Caco-2 (cell line): ENCODE data around the gene FBXL19. TPM values are rescaled to one million over a fixed set of nuclear protein-coding genes. Genes with fewer than 3 reads are reported as not detected.

Experiments
- BruUV-seq: library from RNA; stranded (reverse); fragments of 400-500 nt; replicated peaks from 2 replicates; lab custom pipeline; 2021; lab: Mats Ljungman, UMichigan
- CTCF ChIA-PET: fragments of 300-600 bp; sonication (Branson Sonifier 250); formaldehyde crosslinking; loops from one replicate; lab custom pipeline; 2022; ENCODE audit warnings: antibody characterized with exemption; lab: Charles Lee
- POLR2A ChIA-PET: fragments of 300-600 bp; sonication (Branson Sonifier 250); formaldehyde crosslinking; loops from one replicate; lab custom pipeline; 2022; ENCODE audit warnings: antibody characterized with exemption; lab: Charles Lee
- DNase-seq, 2 experiments: peaks; one replicate each; pipeline versions ENCODE4 v3.0.0 to v3.0.0-alpha.2; 2020 to 2022
- H3K27me3 ChIP-seq: replicated peaks from 2 replicates; pipeline ENCODE4 v1.6.0; 2011; ENCODE audit warnings: low read length; ENCODE audit not compliant: control insufficient read depth, insufficient read depth
- H3K36me3 ChIP-seq: 2 replicates; pipeline ENCODE4 v1.5.1; 2011; ENCODE audit warnings: low read length; ENCODE audit not compliant: control insufficient read depth, insufficient read depth
- H3K4me1 ChIP-seq: fragments of 250-450 bp; sonication (Bioruptor Pico); 2 replicates; pipeline ENCODE4 v1.5.1; 2020; ENCODE audit warnings: mild to moderate bottlenecking
- H3K4me3 ChIP-seq: 2 replicates; pipeline ENCODE4 v1.5.1; 2011; ENCODE audit warnings: low read depth, mild to moderate bottlenecking, control low read depth, low read length
- H3K9me3 ChIP-seq: fragments of 250-450 bp; sonication (Bioruptor Pico); 2 replicates; pipeline ENCODE4 v1.5.1; 2020; ENCODE audit warnings: mild to moderate bottlenecking, moderate library complexity
- H3K27ac Mint-ChIP-seq: one replicate; pipeline ENCODE4 v1.8.0; 2022; ENCODE audit warnings: mixed read lengths; ENCODE audit not compliant: unreplicated experiment
- H3K27me3 Mint-ChIP-seq: one replicate; pipeline ENCODE4 v1.8.0; 2022; ENCODE audit warnings: mixed read lengths; ENCODE audit not compliant: insufficient read depth, unreplicated experiment
- H3K36me3 Mint-ChIP-seq: one replicate; pipeline ENCODE4 v1.8.0; 2022; ENCODE audit warnings: mild to moderate bottlenecking, mixed read lengths; ENCODE audit not compliant: insufficient read depth, unreplicated experiment
- H3K4me1 Mint-ChIP-seq: one replicate; pipeline ENCODE4 v1.8.0; 2022; ENCODE audit warnings: low read depth, mixed read lengths; ENCODE audit not compliant: unreplicated experiment
- H3K4me3 Mint-ChIP-seq: one replicate; pipeline ENCODE4 v1.8.0; 2022; ENCODE audit warnings: mild to moderate bottlenecking, moderate library complexity, mixed read lengths; ENCODE audit not compliant: unreplicated experiment
- H3K9me3 Mint-ChIP-seq: one replicate; pipeline ENCODE4 v1.8.0; 2022; ENCODE audit warnings: mixed read lengths; ENCODE audit not compliant: unreplicated experiment
- intact Hi-C: fragments of 100-400 bp; cut with micrococcal nuclease; formaldehyde crosslinking; loops from one replicate; pipeline ENCODE4 v1.10.0; 2022; ENCODE audit not compliant: unreplicated experiment
- total RNA-seq: library from RNA; stranded (reverse); gene quantifications from 2 replicates; pipeline ENCODE4 v1.2.3, GENCODE V29; 2022
- TF ChIP-seq, protein P1 (sequence below), 2 experiments: fragments of 200-600 bp in 1 of 2; IDR thresholded peaks; 1 replicate in 1 of 2; 2 replicates in 1 of 2; pipeline versions ENCODE4 v1.5.1 to v1.8.0; 2011 to 2022; ENCODE audit warnings: antibody characterized with exemption in 1 of 2, control low read depth in 1 of 2, inconsistent platforms in 1 of 2, low read depth in 1 of 2, low read length in 1 of 2, mild to moderate bottlenecking in 1 of 2, moderate library complexity in 1 of 2; ENCODE audit not compliant: insufficient read depth in 1 of 2, severe bottlenecking in 1 of 2, unreplicated experiment in 1 of 2

Gene FBXL19
- total RNA-seq, 1 experiment from 2014 or later: 20.2 TPM

DNA sequence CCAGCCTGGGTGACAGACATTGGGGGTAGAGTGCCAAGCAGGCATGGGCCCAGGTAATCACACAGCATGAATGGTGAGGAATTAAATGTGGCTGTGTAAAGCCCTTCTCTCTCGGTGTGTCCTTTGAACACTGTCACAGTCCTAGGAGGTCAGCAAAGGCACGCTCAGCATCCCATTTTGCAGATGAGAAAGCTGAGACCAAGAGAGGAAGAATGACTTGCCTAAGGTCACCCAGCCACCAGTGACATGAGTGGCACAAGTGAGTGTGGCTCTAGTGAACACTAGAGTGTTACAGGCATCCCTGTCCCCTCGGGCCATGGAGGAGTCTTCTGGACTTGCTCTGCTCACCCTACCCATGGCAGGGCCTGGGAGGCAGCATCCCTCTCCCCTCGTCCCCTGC is 16.3 kb upstream of the FBXL19 start:
- no peaks in the 10 kb centered on the region for H3K4me1 ChIP-seq
- ChIA-PET POLR2A (no interaction called here), CTCF (no interaction called here)
- H3K4me3 Mint-ChIP-seq: no peak overlapping the region
- no peaks in the 10 kb centered on the region for H3K9me3 Mint-ChIP-seq
- H3K9me3 ChIP-seq: no peaks in the 10 kb centered on the region
- no peak for DNase-seq
- BruUV-seq: no TSS peak
- peaks cover 9% of the 10 kb centered on the region for H3K4me1 Mint-ChIP-seq
- no peaks in the 10 kb centered on the region for H3K27me3 Mint-ChIP-seq
- TF ChIP-seq, protein P1, sequence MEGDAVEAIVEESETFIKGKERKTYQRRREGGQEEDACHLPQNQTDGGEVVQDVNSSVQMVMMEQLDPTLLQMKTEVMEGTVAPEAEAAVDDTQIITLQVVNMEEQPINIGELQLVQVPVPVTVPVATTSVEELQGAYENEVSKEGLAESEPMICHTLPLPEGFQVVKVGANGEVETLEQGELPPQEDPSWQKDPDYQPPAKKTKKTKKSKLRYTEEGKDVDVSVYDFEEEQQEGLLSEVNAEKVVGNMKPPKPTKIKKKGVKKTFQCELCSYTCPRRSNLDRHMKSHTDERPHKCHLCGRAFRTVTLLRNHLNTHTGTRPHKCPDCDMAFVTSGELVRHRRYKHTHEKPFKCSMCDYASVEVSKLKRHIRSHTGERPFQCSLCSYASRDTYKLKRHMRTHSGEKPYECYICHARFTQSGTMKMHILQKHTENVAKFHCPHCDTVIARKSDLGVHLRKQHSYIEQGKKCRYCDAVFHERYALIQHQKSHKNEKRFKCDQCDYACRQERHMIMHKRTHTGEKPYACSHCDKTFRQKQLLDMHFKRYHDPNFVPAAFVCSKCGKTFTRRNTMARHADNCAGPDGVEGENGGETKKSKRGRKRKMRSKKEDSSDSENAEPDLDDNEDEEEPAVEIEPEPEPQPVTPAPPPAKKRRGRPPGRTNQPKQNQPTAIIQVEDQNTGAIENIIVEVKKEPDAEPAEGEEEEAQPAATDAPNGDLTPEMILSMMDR (IDR thresholded peaks at IDR 0.05; ENCODE audit: insufficient read depth in 1 of 2, low read depth in 1 of 2, low read length in 1 of 2, severe bottlenecking in 1 of 2, unreplicated experiment in 1 of 2): no peak
- H3K36me3 Mint-ChIP-seq: no peaks in the 10 kb centered on the region
- no peaks in the 10 kb centered on the region for H3K36me3 ChIP-seq
- no peak overlapping the region for H3K4me3 ChIP-seq
- intact Hi-C loops: no loop called here
- H3K27ac Mint-ChIP-seq: no peak overlapping the region
- H3K27me3 ChIP-seq: no peaks in the 10 kb centered on the region

DNA sequence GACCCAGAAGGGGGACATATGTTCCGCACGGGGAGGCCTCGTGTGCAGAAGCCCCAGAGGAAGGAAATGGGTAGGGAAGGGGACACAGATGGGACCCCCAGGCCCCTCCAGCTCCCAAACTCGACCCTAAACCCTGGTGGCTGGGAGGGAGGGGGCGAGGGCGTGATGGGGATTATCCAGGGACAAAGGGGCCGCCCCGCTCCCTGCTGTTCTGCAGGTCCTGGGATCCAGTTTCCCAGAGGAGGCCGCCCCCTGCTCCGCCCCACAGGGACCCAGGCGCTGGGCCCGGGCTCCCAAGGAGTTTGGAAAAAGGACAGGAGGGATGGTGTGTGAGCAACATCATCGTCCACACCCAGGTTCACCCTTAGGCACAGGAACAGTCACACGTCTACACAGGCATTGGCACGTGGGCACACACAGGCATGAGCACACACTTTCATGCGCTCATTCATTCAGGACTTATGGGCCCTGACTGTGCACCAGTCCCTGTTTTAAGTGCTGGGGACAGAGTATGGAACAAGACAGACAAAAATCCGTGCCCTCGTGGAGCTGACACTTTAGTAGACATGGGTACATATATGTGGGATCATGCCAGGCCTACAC is 12.8 kb upstream of the FBXL19 start:
- H3K4me1 Mint-ChIP-seq: no peaks in the 10 kb centered on the region
- Histone ChIP-seq H3K27me3 (no peaks in the 10 kb centered on the region), H3K36me3 (no peaks in the 10 kb centered on the region), H3K4me1 (no peaks in the 10 kb centered on the region), H3K4me3 (no peak overlapping the region), H3K9me3 (no peaks in the 10 kb centered on the region)
- TF ChIP-seq, protein P1 (IDR thresholded peaks at IDR 0.05; ENCODE audit: insufficient read depth in 1 of 2, low read depth in 1 of 2, low read length in 1 of 2, severe bottlenecking in 1 of 2, unreplicated experiment in 1 of 2): no peak
- H3K27ac Mint-ChIP-seq: no peak overlapping the region
- CTCF ChIA-PET: no interaction called here
- H3K36me3 Mint-ChIP-seq: no peaks in the 10 kb centered on the region
- BruUV-seq: no TSS peak
- no peak overlapping the region for H3K4me3 Mint-ChIP-seq
- no peak for DNase-seq
- POLR2A ChIA-PET: no interaction called here
- no peaks in the 10 kb centered on the region for H3K27me3 Mint-ChIP-seq
- intact Hi-C loops: no loop called here
- H3K9me3 Mint-ChIP-seq: no peaks in the 10 kb centered on the region

DNA sequence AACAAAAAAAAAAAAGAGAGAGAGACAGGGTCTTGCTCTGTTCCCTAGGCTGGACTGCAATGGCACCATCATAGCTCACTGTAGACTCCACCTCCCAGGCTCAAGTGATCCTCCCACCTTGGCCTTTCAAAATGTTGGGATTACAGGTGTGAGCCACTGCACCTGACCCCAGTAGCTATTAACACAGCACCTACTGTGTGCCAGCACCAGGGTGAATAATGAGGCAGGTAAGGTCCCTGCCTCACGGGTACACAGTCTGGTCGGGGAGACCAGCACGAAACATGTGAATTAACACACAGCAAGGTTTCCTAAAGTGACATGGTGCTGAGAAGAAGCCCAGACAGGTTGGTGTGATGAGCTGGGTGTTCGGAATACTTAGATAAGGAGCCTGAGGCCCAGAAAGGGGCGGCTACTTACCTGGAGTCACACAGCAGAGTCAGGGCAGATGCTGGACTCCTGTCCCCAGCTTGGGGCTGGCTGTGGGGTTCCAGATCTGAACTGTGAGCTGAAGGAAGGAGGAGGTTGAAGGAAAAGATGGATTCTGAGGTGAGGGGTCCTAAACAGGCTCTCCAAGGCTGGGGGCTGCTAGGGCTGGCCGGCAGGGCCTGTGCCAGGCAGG is 10.5 kb upstream of the FBXL19 start:
- H3K27ac Mint-ChIP-seq: no peak overlapping the region
- BruUV-seq: no TSS peak
- no peaks in the 10 kb centered on the region for H3K4me1 ChIP-seq
- TF ChIP-seq, protein P1 (IDR thresholded peaks at IDR 0.05; ENCODE audit: insufficient read depth in 1 of 2, low read depth in 1 of 2, low read length in 1 of 2, severe bottlenecking in 1 of 2, unreplicated experiment in 1 of 2): no peak
- POLR2A ChIA-PET: no interaction called here
- no peaks in the 10 kb centered on the region for H3K27me3 Mint-ChIP-seq
- no peaks in the 10 kb centered on the region for H3K4me1 Mint-ChIP-seq
- H3K4me3 ChIP-seq: no peak overlapping the region
- no peaks in the 10 kb centered on the region for H3K36me3 ChIP-seq
- CTCF ChIA-PET: no interaction called here
- no peaks in the 10 kb centered on the region for H3K36me3 Mint-ChIP-seq
- intact Hi-C loops: no loop called here
- no peaks in the 10 kb centered on the region for H3K27me3 ChIP-seq
- H3K9me3 Mint-ChIP-seq: no peaks in the 10 kb centered on the region
- no peaks in the 10 kb centered on the region for H3K9me3 ChIP-seq
- DNase-seq: no peak
- no peak overlapping the region for H3K4me3 Mint-ChIP-seq
